GM19397 (cell line): Measurements from ENCODE around the gene B9D1.

Experiments used
- ATAC-seq: cut with Tn5 transposase; IDR thresholded peaks from one replicate; pipeline ENCODE4 v1.9.1; 2021; ENCODE audit warnings: mild to moderate bottlenecking, moderate library complexity; ENCODE audit not compliant: unreplicated experiment

Gene B9D1

GRCh38 chr17:19307521-19307920 is 55.0 kb downstream of the B9D1 start:
- ATAC-seq = no peak

GRCh38 chr17:19306160-19307111 is 56.1 kb downstream of the B9D1 start:
- peak; percentile 76 for ATAC-seq

- ATAC-seq = no peak
Observed at GRCh38 chr17:19305761-19306159, 56.8 kb downstream of the B9D1 start.

- ATAC-seq = no peak
Observed at GRCh38 chr17:19305256-19305655, 57.3 kb downstream of the B9D1 start.

DNA sequence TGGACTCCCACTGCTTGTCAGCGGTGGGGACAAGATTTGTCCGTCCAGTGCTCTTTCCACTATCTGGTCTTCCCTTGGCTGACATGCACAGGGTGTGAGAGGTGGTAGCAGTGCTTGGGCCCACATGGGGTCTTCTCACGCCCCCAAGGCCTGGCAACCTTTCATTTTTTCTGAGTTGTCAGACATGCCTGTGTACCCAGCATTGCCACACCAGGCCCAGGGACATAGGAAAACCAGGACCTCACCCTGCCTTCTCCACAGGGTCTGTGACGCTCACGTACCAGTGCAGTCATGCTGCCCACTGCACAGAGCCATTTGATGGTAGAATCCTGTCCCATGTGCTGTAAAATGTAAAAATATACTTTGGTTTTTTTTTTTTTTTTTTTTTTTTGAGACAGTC is 57.8 kb downstream of the B9D1 start:
- ATAC-seq = no peak

GRCh38 chr17:19304209-19304608 is 58.3 kb downstream of the B9D1 start:
- ATAC-seq = no peak

DNA sequence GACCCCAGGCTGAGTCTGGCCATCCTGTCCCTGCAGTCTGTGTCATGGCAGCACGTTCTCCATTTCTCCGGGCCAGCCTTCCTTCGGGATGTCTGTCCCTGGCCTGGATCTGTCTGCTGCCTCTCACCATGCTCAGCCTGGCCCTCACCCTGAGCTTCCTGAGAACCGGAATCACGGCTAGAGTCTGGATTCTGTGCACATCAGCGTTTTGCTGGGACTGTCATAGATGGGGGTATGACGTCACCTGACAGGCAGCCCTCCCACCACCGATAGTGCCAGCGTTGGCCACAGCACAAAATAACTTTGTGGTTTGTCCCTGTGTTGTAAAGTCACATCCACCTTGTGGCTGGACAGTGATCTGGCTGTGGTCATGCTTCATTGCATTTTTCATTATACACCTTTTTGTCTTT is 59.2 kb downstream of the B9D1 start:
- no peak for ATAC-seq

- ATAC-seq = no peak
Observed at GRCh38 chr17:19302791-19303331, 59.7 kb downstream of the B9D1 start.

DNA sequence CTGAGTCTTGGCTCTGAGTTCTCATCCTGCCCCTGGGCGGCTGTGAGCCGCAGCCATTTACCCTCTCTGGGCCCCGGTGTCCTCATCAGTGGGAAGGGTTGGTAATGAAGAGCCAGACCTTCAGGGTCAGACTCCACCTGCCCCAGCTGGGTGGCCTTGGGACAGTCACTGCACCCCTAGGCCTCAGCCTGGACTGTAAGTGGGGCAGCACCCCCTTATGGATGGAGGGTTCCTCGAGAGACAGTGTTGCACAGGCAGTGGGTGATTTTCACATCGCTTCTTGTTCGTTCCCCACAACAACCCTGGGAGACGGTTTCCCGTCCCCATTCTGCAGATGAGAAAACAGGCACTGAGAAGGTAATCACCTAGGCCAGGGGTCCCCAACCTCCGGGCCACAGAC is 60.5 kb downstream of the B9D1 start:
- ATAC-seq = no peak

DNA sequence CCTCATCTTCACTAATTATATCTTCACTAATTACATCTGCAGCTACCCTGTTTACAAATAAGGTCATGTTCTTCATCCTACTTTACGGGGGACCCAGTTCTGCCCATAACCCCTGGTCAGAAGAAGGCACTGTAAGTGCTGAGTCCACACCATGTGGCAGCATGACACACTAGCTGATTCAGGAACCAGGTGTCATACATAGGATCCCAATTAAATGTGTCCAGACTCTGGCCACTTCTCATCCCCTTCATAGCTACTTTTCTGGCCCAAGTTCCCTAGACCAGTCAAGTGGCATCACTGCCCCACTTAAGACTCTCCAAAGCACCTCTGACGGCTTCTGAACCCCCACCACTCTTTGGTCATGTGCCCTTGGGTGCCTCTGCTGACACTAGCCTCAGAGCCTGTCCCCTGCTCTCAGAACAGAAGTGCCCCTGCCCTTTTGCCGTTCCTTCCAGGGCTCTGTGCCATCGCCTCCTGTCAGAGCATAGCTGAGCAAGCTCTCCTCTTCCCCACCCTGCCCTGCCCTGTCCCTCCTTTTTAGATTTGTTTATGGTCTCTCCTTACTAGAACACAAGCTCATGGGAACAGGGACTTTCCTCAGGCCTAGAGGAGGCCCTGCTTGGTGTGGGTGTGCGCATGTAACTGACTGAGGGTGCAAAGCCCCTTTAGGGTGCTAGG is 61.1 kb downstream of the B9D1 start:
- no peak for ATAC-seq

- ATAC-seq = no peak
Observed at GRCh38 chr17:19299866-19300265, 62.7 kb downstream of the B9D1 start.

- ATAC-seq = no peak
Observed at GRCh38 chr17:19299214-19299747, 63.2 kb downstream of the B9D1 start.

DNA sequence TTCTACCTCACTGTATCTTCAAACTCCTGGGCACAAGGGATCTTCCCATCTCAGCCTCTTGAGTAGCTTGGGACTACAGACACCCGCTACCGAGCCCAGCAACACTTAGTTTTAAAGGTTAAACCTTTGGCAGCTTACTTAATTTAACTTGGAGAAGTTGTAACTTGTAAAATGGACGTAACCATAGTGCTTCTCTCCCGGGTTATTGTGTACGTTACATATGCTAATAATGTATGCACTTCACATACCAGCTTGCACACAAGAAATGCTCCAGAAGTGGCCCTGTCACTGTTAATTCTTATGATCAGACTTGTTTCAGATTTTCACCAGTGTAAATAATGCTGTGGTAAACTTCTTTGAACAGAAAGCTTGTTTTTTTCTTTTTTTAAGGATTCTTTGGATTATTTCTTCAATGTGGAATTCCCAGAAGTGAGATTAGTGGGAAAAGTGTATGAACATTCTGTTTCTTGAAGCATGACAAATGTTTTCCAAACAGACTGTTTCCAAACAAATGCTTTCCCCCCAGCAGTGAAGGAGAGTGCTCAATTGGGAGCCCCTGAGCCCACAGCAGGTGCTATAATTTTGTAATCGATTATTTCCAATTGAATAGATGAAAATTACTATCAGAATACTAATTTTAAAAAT is 63.8 kb downstream of the B9D1 start:
- ATAC-seq = no peak

- ATAC-seq = no peak
Observed at GRCh38 chr17:19296786-19297778, 65.4 kb downstream of the B9D1 start.

DNA sequence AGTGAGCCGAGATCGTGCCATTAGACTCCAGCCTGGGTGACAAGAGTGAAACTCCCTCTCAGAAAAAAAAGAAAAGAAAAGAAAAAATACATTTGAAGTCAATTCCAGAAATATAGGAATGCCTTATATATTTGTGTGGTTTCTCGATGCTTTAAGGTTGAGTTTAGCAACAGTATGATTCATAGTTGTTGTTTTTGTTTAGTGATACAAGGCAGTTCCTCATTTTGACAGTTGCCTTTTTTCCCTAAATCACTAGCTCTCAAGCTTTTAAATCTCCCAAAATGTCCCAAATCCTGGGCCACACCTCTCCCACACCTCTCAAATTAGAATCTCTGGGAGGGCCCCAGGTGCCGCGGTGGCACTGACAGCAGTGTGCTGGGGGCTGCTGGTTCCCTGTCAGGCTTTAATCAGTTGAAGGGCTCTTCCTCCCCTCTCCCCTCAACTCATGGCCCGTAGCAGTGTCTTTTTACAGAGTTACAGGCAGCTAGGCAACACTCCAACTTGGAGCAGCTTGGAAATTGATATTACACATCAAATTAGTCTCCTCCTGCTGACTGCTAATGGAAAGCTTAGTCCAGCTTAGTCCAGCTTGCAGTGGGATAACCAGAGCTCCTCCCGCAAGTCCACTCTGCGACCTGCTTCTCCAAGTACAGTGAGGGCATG is 66.9 kb downstream of the B9D1 start:
- ATAC-seq = no peak

DNA sequence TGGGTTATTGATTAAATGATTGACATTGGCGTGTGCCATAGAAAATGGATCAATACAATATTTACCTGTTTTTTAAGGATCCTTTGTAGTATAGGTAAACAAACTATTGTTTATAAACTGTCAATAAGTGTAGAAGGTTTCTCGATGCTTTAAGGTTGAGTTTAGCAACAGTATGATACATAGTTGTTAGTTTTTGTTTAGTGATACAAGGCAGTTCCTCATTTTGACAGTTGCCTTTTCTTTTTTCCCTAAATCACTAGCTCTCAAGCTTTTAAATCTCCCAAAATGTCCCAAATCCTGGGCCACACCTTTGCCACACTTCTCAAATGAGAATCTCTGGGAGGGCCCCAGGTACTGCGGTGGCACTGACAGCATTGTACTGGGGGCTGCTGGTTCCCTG is 68.1 kb downstream of the B9D1 start:
- no peak for ATAC-seq
